Stimulated activated naive CD8-positive, alpha-beta T cell treated with anti-CD3 and anti-CD28 coated beads, Interleukin-15, Interleukin-2, amounts not matched to agents 100 U/mL and 50 U/mL, for 24 hours (primary cell): ENCODE results near the gene KCNE1.
A peak's percentile ranks its signal among the peaks of the same experiment; 100 is the strongest.
"Not testable (repeated sequence)": the region's sequence is repeated elsewhere in the genome, so short reads cannot be mapped to it uniquely, and the experiment has no call there.

Experiments
- ATAC-seq: fragments of 150-1000 bp; cut with Tn5 transposase; one replicate; pipeline ENCODE4 v1.10.0; 2021
- DNase-seq: peaks from one replicate; pipeline ENCODE4 v3.0.0; 2021

KCNE1 gene

GRCh38 chr21:34511181-34511580 lies 829 bp downstream of the KCNE1 start:
- DNase-seq: no peak
- no peak for ATAC-seq

- ATAC-seq: peak; percentile 67
- peak; percentile 77 for DNase-seq
These were observed 1.6 kb downstream of the KCNE1 start for GRCh38 chr21:34510148-34511142.

GRCh38 chr21:34509151-34509550 lies 2.9 kb downstream of the KCNE1 start:
- ATAC-seq (no peak), DNase-seq (no peak)

- DNase-seq (no peak), ATAC-seq (no peak)
These were observed 7.4 kb downstream of the KCNE1 start for GRCh38 chr21:34504595-34504994.

- DNase-seq: no peak
- ATAC-seq: no peak
These were observed 9.4 kb downstream of the KCNE1 start for GRCh38 chr21:34502480-34503106.

- no peak for ATAC-seq
These were observed 10.3 kb downstream of the KCNE1 start for GRCh38 chr21:34501716-34502115.

GRCh38 chr21:34500191-34500590 lies 11.8 kb downstream of the KCNE1 start:
- ATAC-seq (no peak), DNase-seq (no peak)

More at GRCh38 chr21:34501716-34502115, 10.3 kb downstream of the KCNE1 start:
- DNase-seq: no peak

- no peak for DNase-seq
- no peak for ATAC-seq
These were observed 12.9 kb downstream of the KCNE1 start for GRCh38 chr21:34499116-34499515.

- no peak for ATAC-seq
- DNase-seq: no peak
These were observed 13.4 kb downstream of the KCNE1 start for GRCh38 chr21:34498623-34499022.

GRCh38 chr21:34483854-34484253 lies 28.2 kb downstream of the KCNE1 start:
- not testable (repeated sequence) for DNase-seq, ATAC-seq

- not testable (repeated sequence) for DNase-seq, ATAC-seq
These were observed 28.6 kb downstream of the KCNE1 start for GRCh38 chr21:34483435-34483834.

- ATAC-seq, DNase-seq: not testable (repeated sequence)
These were observed 44.7 kb downstream of the KCNE1 start for GRCh38 chr21:34467333-34467732.

GRCh38 chr21:34459426-34459825 lies 52.6 kb downstream of the KCNE1 start:
- DNase-seq, ATAC-seq: not testable (repeated sequence)

- ATAC-seq: not testable (repeated sequence)
These were observed 53.7 kb downstream of the KCNE1 start for GRCh38 chr21:34458266-34458665.

GRCh38 chr21:34456180-34456579 lies 55.8 kb downstream of the KCNE1 start:
- ATAC-seq, DNase-seq: not testable (repeated sequence)

More at GRCh38 chr21:34458266-34458665, 53.7 kb downstream of the KCNE1 start:
- not testable (repeated sequence) for DNase-seq

GRCh38 chr21:34455628-34456027 lies 56.4 kb downstream of the KCNE1 start:
- not testable (repeated sequence) for DNase-seq, ATAC-seq

- not testable (repeated sequence) for ATAC-seq, DNase-seq
These were observed 65.0 kb downstream of the KCNE1 start for GRCh38 chr21:34447018-34447417.

- peak; percentile 46 for ATAC-seq
- DNase-seq: not testable (repeated sequence)
These were observed 68.5 kb downstream of the KCNE1 start for GRCh38 chr21:34443486-34443885.

- ATAC-seq, DNase-seq: not testable (repeated sequence)
These were observed 82.3 kb downstream of the KCNE1 start for GRCh38 chr21:34429710-34430109.

GRCh38 chr21:34428441-34428840 lies 83.6 kb downstream of the KCNE1 start:
- DNase-seq, ATAC-seq: not testable (repeated sequence)

- DNase-seq, ATAC-seq: not testable (repeated sequence)
These were observed 84.7 kb downstream of the KCNE1 start for GRCh38 chr21:34427339-34427738.

GRCh38 chr21:34423805-34424204 lies 88.2 kb downstream of the KCNE1 start, which contains the start of gene SMIM34:
Gene SMIM34, minus strand, starts transcription at chr21:34423951. Its CDS starts 112 bp downstream, at chr21:34423839.
- DNase-seq, ATAC-seq: not testable (repeated sequence)
